ENCODE data around the gene ADAMTS15. TPM values are rescaled to one million over a fixed set of nuclear protein-coding genes. Genes with fewer than 3 reads are reported as not detected.

ADAMTS15 gene
- total RNA-seq, 1 donor from 2014 or later: 1.8 TPM

Other genes with a start within 250 kb of the ADAMTS15 start
- 20.5 and 28.3 TPM in 2 replicates for gene ZBTB44, start 133.7 kb upstream of the ADAMTS15 start, total RNA-seq
- 0.13 and 0.16 TPM in 2 replicates for gene ADAMTS8, start 20.0 kb upstream of the ADAMTS15 start, total RNA-seq